ENCODE measurements around the gene RAPGEF4. TPM values are rescaled to one million over a fixed set of nuclear protein-coding genes. Genes with fewer than 3 reads are reported as not detected.

The RAPGEF4 gene
- total and polyA plus RNA-seq, 9 of the 15 experiments (the other 6 are each of a cell fraction or from before 2014, with no cell fraction given): 0.04 to 0.33 (median 0.13) TPM; not detected in 6

GRCh38 chr2:172791953-172792352 lies 56.3 kb downstream of the RAPGEF4 start:
- intact Hi-C loops (cut with micrococcal nuclease) (no loop called here), in situ Hi-C loops (cut with MboI) (no loop called here)
- no peak for ATAC-seq
- no peak overlapping the region for H3K4me2 ChIP-seq (ENCODE audit: insufficient read depth, low read length)
- no peak overlapping the region for H2AFZ ChIP-seq (ENCODE audit: low read depth, low read length)
- 0% methylated on average over 4 of the region's 4 CpGs for WGBS (ENCODE audit: insufficient coverage, low coverage, missing lambda C conversion rate)
- H3K27ac ChIP-seq (ENCODE audit: extremely low read depth, low read depth, low read length): no peak overlapping the region
- H3K36me3 ChIP-seq (ENCODE audit: control insufficient read depth, insufficient read depth, low read length): no peaks in the 10 kb centered on the region
- POLR2A ChIA-PET: interaction anchor here (0.8 kb wide), 2 partner anchors 105 to 152 kb away, joined by 3 read pairs; no protein-coding TSS in a partner anchor
- CTCF ChIA-PET (ENCODE audit: low intra/inter-chr PET ratio): no interaction called here
- no peaks in the 10 kb centered on the region for H3K9me3 ChIP-seq (replicated peaks; ENCODE audit: control insufficient read depth, insufficient read depth, low read depth, low read length)
- H4K20me1 ChIP-seq (replicated peaks; ENCODE audit: control insufficient read depth, insufficient read depth, low read length): no peaks in the 10 kb centered on the region; the same call in 1 of the 2 replicates
- H3K4me3 ChIP-seq: no peak overlapping the region
- no peaks in the 10 kb centered on the region for H3K4me1 ChIP-seq (replicated peaks in 1 of 2; ENCODE audit: control insufficient read depth in 2 of 2, insufficient read depth in 2 of 2, low read length in 2 of 2)
- H3K27me3 ChIP-seq (ENCODE audit: control insufficient read depth in 2 of 2, insufficient read depth in 2 of 2, low read length in 2 of 2): no peaks in the 10 kb centered on the region
- no peaks in the 10 kb centered on the region for H3K79me2 ChIP-seq (ENCODE audit: control insufficient read depth, insufficient read depth, low read length)
- DNase-seq (ENCODE audit: extremely low read depth in 1 of 4, low spot score in 3 of 4): no peak
- no peak overlapping the region for H3K9ac ChIP-seq (ENCODE audit: insufficient read depth in 1 of 2, low read depth in 2 of 2, low read length in 2 of 2)
- no TSS peak for BruUV-seq (replicated peaks)
- H3K9me1 ChIP-seq (ENCODE audit: control insufficient read depth, insufficient read depth, low read length): no peaks in the 10 kb centered on the region
- FAIRE-seq: no peak
- TF ChIP-seq ZC3H4 (CRISPR knock-in tag; IDR thresholded peaks at IDR 0.05; ENCODE audit: borderline replicate concordance): no peak
- no peak for TF ChIP-seq ZBTB40 (IDR thresholded peaks at IDR 0.05)
- TF ChIP-seq ZBTB40 (CRISPR knock-in tag; IDR thresholded peaks at IDR 0.05): no peak
- TF ChIP-seq FOXO4 (CRISPR knock-in tag; IDR thresholded peaks at IDR 0.05): no peak
- no peak for TF ChIP-seq ARHGAP35 (IDR thresholded peaks at IDR 0.05; ENCODE audit: partially characterized antibody)
- TF ChIP-seq PPARD (CRISPR knock-in tag; IDR thresholded peaks at IDR 0.05): no peak
- TF ChIP-seq ZNF77 (CRISPR knock-in tag; IDR thresholded peaks at IDR 0.05): no peak
- TF ChIP-seq TAF1 (IDR thresholded peaks at IDR 0.05; ENCODE audit: control insufficient read depth, extremely low read depth, insufficient read depth, low read length, severe bottlenecking): no peak
- TF ChIP-seq HMG20B (CRISPR knock-in tag; IDR thresholded peaks at IDR 0.05): no peak
- no peak for TF ChIP-seq ZNF165 (CRISPR knock-in tag; IDR thresholded peaks at IDR 0.05; ENCODE audit: borderline replicate concordance)
- TF ChIP-seq HINFP (tag; conservative IDR thresholded peaks at IDR 0.05; ENCODE audit: low read depth): no peak

Data from K562 (cell line).